Stimulated activated CD4-positive, alpha-beta T cell treated with anti-CD3 and anti-CD28 coated beads, Interleukin-12 subunit alpha, Interleukin-12 subunit beta, amount 100 ng/mL, for 24 hours (primary cell): ENCODE measurements around the gene COL8A2.

Source experiments
- DNase-seq, 2 experiments: peaks; one replicate each; pipeline ENCODE4 v3.0.0-alpha.2; 2020; ENCODE audit warnings: low read depth in 2 of 2

The COL8A2 gene

DNA sequence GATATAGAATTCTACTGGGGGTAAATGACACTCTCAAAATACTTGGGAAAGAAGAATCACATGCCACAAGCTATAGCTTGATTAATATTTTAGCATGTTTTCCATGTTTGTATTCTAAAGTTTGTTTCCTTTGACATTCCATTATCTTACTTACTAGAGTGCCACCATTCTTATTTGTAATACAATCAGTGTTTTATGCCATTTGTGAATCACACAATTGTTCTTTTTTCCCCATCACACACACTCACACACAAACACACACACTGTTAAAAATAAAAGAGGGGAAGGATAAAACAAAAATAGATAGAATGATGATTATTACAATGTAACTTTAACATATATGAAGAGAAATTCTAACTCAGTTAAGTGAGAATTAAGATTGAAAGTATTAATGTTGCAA is 57.2 kb downstream of the COL8A2 start:
- DNase-seq: no peak

DNA sequence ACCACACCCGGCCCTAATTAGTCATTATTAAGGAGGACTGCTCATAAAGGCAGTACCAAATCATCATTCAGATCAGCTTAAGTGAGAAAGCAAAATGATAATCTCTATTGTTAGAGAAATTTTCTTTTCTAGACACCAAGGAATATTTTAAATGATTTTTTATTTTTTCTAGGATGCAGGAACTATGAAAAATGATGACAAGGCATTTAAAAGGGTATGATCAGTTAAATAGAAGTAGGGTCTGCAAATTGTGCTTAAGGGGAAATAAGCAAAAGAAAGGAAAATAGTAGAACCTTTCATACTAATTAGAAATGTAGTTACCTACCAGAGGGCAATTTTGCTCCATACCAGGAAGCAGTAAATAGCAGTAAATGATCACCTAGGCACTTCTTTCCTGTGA is 62.7 kb downstream of the COL8A2 start:
- no peak for DNase-seq

DNA sequence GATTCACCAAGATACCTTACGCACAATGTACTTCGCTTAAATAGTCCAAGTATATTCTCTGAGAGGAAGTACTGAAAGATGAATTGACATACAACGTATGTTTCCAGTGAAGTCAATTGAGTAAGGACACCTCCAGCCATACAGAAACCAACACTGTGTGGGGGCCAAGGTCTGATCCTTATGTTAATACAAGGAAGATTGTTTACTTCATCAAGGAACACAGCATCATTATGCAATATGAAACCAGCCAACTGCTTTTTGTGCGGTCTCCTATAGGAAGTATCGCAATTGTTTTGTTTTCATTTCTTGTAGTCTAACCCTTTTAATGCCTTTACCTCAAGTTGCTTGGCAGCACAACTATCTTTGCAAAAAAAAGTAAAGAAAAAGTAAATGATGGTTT is 69.3 kb downstream of the COL8A2 start:
- DNase-seq: no peak

DNA sequence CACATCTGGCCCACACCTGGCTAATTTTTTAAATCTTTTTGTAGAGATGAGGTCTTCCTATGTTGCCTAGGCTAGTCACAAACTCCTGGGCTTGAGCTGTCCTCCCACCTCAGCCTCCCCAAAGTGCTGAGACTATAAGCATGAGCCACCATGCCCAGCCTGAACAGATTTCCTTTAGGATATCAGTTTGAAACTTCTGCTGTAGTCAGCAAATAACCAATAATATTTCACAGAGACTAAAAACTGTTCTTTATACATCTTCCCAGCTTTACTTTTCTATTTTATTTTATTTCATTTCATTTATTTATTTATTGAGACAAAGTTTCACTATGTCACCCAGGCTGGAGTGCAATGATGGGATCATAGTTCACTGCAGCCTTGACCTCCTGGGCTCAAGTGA is 71.0 kb downstream of the COL8A2 start:
- DNase-seq: no peak

DNA sequence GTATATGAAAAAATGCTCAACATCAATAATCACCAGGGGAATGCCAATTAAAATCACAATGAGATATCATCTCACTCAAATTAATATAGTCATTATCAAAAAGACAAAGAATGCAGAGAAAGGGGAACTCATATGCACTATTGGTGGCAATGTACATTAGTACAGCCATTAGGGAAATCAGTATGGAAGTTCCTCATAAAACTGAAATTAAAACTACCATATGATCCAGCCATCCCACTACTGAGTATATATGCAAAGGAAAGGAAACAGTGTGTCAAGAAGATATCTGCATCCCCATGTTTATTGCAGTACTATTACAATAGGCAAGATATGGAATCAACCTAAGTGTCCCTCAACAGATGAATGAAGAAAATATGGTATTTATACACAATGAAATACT is 73.2 kb downstream of the COL8A2 start:
- DNase-seq: no peak
